GM12878 (cell line): ENCODE results near the gene POLA2.

Experiments
- ATF7 ChIP-seq: fragments of 450-650 bp; IDR thresholded peaks from 2 replicates; pipeline ENCODE4 v1.6.1; 2016; ENCODE audit warnings: low read depth, mild to moderate bottlenecking
- CHD4 ChIP-seq: fragments of 200-600 bp; sonication (generic); IDR thresholded peaks from 2 replicates; pipeline ENCODE4 v1.6.1; 2016; ENCODE audit warnings: mild to moderate bottlenecking
- CREB1 ChIP-seq: IDR thresholded peaks from 2 replicates; pipeline ENCODE4 v1.6.1; 2012; ENCODE audit warnings: low read depth, mild to moderate bottlenecking, inconsistent platforms
- HCFC1 ChIP-seq: fragments of 150-350 bp; IDR thresholded peaks from 2 replicates; pipeline ENCODE4 v1.6.1; 2014; ENCODE audit warnings: low read length
- MXI1 ChIP-seq: fragments of 150-350 bp; IDR thresholded peaks from 2 replicates; pipeline ENCODE4 v1.6.1; 2011; ENCODE audit warnings: low read depth, mild to moderate bottlenecking, inconsistent platforms, low read length, improper control_type of control experiment
- MYC ChIP-seq: IDR thresholded peaks from 2 replicates; pipeline ENCODE4 v1.6.1; 2011; ENCODE audit warnings: mild to moderate bottlenecking, low read length, moderate library complexity, inconsistent platforms; ENCODE audit not compliant: insufficient read depth, insufficient replicate concordance, insufficient read length, severe bottlenecking
- POLR2A ChIP-seq: IDR thresholded peaks from 2 replicates; pipeline ENCODE4 v1.6.1; 2011; ENCODE audit warnings: low read depth, mild to moderate bottlenecking, low read length
- POLR2AphosphoS5 ChIP-seq: IDR thresholded peaks from 2 replicates; pipeline ENCODE4 v1.6.1; 2011; ENCODE audit warnings: mild to moderate bottlenecking, low read length, inconsistent platforms
- SRF ChIP-seq, 2 experiments: IDR thresholded peaks; 2 replicates each; pipeline ENCODE4 v1.6.1; 2011; ENCODE audit warnings: low read depth in 2 of 2, low read length in 2 of 2, mild to moderate bottlenecking in 1 of 2, moderate library complexity in 1 of 2
- SUZ12 ChIP-seq: fragments of 200-600 bp; sonication (generic); IDR thresholded peaks from one replicate; pipeline ENCODE4 v1.6.1; 2018; ENCODE audit warnings: antibody characterized with exemption, mild to moderate bottlenecking; ENCODE audit not compliant: unreplicated experiment
- TF ChIP-seq, protein P1 (sequence below), 3 experiments: IDR thresholded peaks in 2 of 3; conservative IDR thresholded peaks in 1 of 3; 2 replicates each; pipeline ENCODE4 v1.5.1; 2011; ENCODE audit warnings: low read depth in 3 of 3, low read length in 3 of 3, mild to moderate bottlenecking in 3 of 3, control low read depth in 2 of 3, moderate library complexity in 2 of 3, inconsistent platforms in 1 of 3, mixed read lengths in 1 of 3; ENCODE audit not compliant: control insufficient read depth in 2 of 3, insufficient read depth in 1 of 3; ENCODE audit errors: extremely low read depth in 1 of 3

DNA sequence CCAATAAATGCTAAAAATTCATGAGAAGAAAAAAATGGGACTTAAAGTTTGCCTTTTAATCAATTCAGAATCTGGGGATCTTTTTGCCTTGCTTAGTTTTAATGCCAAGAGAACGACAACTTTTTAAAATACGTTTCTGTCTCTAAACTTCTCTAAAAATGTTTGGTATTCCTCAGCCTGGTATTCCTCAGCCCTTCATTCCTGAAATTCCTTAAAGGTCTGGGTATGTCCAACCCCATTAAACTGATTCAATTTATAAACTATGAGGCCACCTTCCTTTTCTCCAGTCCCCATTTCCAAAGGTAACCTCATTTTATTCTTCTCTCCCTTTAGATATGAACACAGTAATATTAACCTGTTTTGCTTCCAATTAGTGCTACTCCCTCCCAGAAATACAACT is 16.6 kb downstream of the POLA2 start:
- TF ChIP-seq CHD4 (no peak), MXI1 (no peak), SUZ12 (no peak), CREB1 (no peak), MYC (no peak), HCFC1 (no peak), POLR2A (no peak), ATF7 (no peak), SRF (IDR thresholded peaks at IDR 0.05; ENCODE audit: low read depth in 2 of 2, low read length in 2 of 2) (no peak), POLR2AphosphoS5 (no peak)
- TF ChIP-seq, protein P1, sequence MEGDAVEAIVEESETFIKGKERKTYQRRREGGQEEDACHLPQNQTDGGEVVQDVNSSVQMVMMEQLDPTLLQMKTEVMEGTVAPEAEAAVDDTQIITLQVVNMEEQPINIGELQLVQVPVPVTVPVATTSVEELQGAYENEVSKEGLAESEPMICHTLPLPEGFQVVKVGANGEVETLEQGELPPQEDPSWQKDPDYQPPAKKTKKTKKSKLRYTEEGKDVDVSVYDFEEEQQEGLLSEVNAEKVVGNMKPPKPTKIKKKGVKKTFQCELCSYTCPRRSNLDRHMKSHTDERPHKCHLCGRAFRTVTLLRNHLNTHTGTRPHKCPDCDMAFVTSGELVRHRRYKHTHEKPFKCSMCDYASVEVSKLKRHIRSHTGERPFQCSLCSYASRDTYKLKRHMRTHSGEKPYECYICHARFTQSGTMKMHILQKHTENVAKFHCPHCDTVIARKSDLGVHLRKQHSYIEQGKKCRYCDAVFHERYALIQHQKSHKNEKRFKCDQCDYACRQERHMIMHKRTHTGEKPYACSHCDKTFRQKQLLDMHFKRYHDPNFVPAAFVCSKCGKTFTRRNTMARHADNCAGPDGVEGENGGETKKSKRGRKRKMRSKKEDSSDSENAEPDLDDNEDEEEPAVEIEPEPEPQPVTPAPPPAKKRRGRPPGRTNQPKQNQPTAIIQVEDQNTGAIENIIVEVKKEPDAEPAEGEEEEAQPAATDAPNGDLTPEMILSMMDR (IDR thresholded peaks at IDR 0.05 in 2 of 3, conservative IDR thresholded peaks at IDR 0.05 in 1 of 3; ENCODE audit: control insufficient read depth in 2 of 3, extremely low read depth in 1 of 3, insufficient read depth in 1 of 3, low read depth in 3 of 3, low read length in 3 of 3) = no peak
